Measurements from ENCODE around the gene SPOPL. TPM values are rescaled to one million over a fixed set of nuclear protein-coding genes. Genes with fewer than 3 reads are reported as not detected.

The SPOPL gene
- total and polyA plus RNA-seq, 8 donors, result 3.1 to 60.0 (median 9.6) TPM

GRCh38 chr2:138617026-138617425, 115.5 kb downstream of the SPOPL start:
- Histone ChIP-seq H3K27ac (no peak overlapping the region), H3K36me3 (no peaks in the 10 kb centered on the region), H3K4me1 (no peaks in the 10 kb centered on the region), H3K4me3 (no peak overlapping the region), H3K9me3 (no peaks in the 10 kb centered on the region), H3K27me3 (no peaks in the 10 kb centered on the region)
- 91 to 97% (median 96%) methylated on average over 1 of the region's 1 CpG for WGBS, 5 donors
- DNase-seq, result no peak
- intact Hi-C loops (cut with DNase I; ENCODE audit: low total_unique reads), result no loop called here
- TF ChIP-seq, protein P1, sequence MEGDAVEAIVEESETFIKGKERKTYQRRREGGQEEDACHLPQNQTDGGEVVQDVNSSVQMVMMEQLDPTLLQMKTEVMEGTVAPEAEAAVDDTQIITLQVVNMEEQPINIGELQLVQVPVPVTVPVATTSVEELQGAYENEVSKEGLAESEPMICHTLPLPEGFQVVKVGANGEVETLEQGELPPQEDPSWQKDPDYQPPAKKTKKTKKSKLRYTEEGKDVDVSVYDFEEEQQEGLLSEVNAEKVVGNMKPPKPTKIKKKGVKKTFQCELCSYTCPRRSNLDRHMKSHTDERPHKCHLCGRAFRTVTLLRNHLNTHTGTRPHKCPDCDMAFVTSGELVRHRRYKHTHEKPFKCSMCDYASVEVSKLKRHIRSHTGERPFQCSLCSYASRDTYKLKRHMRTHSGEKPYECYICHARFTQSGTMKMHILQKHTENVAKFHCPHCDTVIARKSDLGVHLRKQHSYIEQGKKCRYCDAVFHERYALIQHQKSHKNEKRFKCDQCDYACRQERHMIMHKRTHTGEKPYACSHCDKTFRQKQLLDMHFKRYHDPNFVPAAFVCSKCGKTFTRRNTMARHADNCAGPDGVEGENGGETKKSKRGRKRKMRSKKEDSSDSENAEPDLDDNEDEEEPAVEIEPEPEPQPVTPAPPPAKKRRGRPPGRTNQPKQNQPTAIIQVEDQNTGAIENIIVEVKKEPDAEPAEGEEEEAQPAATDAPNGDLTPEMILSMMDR (IDR thresholded peaks at IDR 0.05), result no peak
- no peak for TF ChIP-seq EP300 (IDR thresholded peaks at IDR 0.05)
- TF ChIP-seq POLR2A (IDR thresholded peaks at IDR 0.05), result no peak
- no peak for TF ChIP-seq POLR2AphosphoS5 (IDR thresholded peaks at IDR 0.05)

- Histone ChIP-seq H3K36me3 (no peaks in the 10 kb centered on the region), H3K9me3 (no peaks in the 10 kb centered on the region), H3K27me3 (no peaks in the 10 kb centered on the region), H3K4me3 (no peak overlapping the region), H3K27ac (no peak overlapping the region), H3K4me1 (no peaks in the 10 kb centered on the region)
- intact Hi-C loops (cut with DNase I; ENCODE audit: low total_unique reads), result no loop called here
- WGBS, 5 donors, result 83 to 95% (median 91%) methylated on average over 3 of the region's 3 CpGs
- no peak for TF ChIP-seq POLR2A (IDR thresholded peaks at IDR 0.05)
- no peak for TF ChIP-seq POLR2AphosphoS5 (IDR thresholded peaks at IDR 0.05)
- TF ChIP-seq, protein P1 (IDR thresholded peaks at IDR 0.05), result no peak
- TF ChIP-seq EP300 (IDR thresholded peaks at IDR 0.05), result no peak
- DNase-seq, result no peak
Measured at GRCh38 chr2:138618971-138619370, 117.4 kb downstream of the SPOPL start.

- H3K4me1 ChIP-seq, result no peaks in the 10 kb centered on the region
- TF ChIP-seq POLR2AphosphoS5 (IDR thresholded peaks at IDR 0.05), result no peak
- no peak for TF ChIP-seq EP300 (IDR thresholded peaks at IDR 0.05)
- no peak for TF ChIP-seq POLR2A (IDR thresholded peaks at IDR 0.05)
- TF ChIP-seq, protein P1 (IDR thresholded peaks at IDR 0.05), result no peak
- WGBS, 5 donors, result 76 to 83% (median 80%) methylated on average over 2 of the region's 2 CpGs
- no peak for DNase-seq
- no peak overlapping the region for H3K4me3 ChIP-seq
- no peak overlapping the region for H3K27ac ChIP-seq
- H3K36me3 ChIP-seq, result no peaks in the 10 kb centered on the region
- H3K9me3 ChIP-seq, result no peaks in the 10 kb centered on the region
- H3K27me3 ChIP-seq, result no peaks in the 10 kb centered on the region
- intact Hi-C loops (cut with DNase I; ENCODE audit: low total_unique reads), result no loop called here
Measured at GRCh38 chr2:138620431-138620830, 118.9 kb downstream of the SPOPL start.

DNA sequence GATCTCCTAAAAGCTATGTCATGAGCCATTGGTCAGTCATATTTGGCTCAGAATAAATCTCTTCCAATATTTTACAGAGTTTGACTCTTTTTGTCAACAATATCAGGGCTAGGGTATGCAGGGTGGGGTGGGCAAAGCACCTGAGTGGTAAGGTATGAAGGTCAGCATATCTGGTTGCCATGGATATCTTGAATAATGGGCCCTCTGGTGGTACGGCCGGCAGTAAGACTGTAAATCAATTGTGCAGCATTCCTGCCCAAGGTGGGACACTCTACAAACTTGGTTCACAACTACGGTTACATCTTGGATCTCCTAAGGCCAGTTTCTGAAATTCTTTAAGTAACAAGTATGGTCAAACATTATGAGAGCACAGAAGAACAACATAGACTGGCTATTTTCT, 119.6 kb downstream of the SPOPL start:
- TF ChIP-seq, protein P1 (IDR thresholded peaks at IDR 0.05), result no peak
- TF ChIP-seq POLR2A (IDR thresholded peaks at IDR 0.05) (no peak), EP300 (IDR thresholded peaks at IDR 0.05) (no peak), POLR2AphosphoS5 (IDR thresholded peaks at IDR 0.05) (no peak)
- Histone ChIP-seq H3K4me3 (no peak overlapping the region), H3K36me3 (no peaks in the 10 kb centered on the region), H3K9me3 (no peaks in the 10 kb centered on the region), H3K4me1 (no peaks in the 10 kb centered on the region), H3K27me3 (no peaks in the 10 kb centered on the region), H3K27ac (no peak overlapping the region)
- 27 to 61% (median 40%) methylated on average over 3 of the region's 3 CpGs for WGBS, 5 donors
- intact Hi-C loops (cut with DNase I; ENCODE audit: low total_unique reads), result no loop called here
- DNase-seq, result peak in 1 of 2 donors; percentile 32
